Adipocyte (in vitro differentiated cells): ENCODE data around the gene GAB2.

Source experiments
- DNase-seq: peaks from one replicate; pipeline ENCODE4 v3.0.0-alpha.2; 2015; ENCODE audit warnings: low read depth
- H3K27me3 ChIP-seq: replicated peaks from 2 replicates; pipeline ENCODE4 v1.7.0; 2013; ENCODE audit warnings: mild to moderate bottlenecking, low read length, moderate library complexity; ENCODE audit not compliant: control insufficient read depth, insufficient read depth
- H3K36me3 ChIP-seq: 2 replicates; pipeline ENCODE4 v1.7.0; 2013; ENCODE audit warnings: low read length, mild to moderate bottlenecking, moderate library complexity; ENCODE audit not compliant: control insufficient read depth, insufficient read depth, severe bottlenecking
- H3K4me1 ChIP-seq: 2 replicates; pipeline ENCODE4 v1.7.0; 2013; ENCODE audit warnings: mild to moderate bottlenecking, low read length, moderate library complexity; ENCODE audit not compliant: control insufficient read depth, insufficient read depth
- H3K4me3 ChIP-seq: 2 replicates; pipeline ENCODE4 v1.7.0; 2013; ENCODE audit warnings: mild to moderate bottlenecking, low read length, moderate library complexity
- H3K9ac ChIP-seq: 2 replicates; pipeline ENCODE4 v1.7.0; 2013; ENCODE audit warnings: mild to moderate bottlenecking, low read length, moderate library complexity
- H3K9me3 ChIP-seq: 2 replicates; pipeline ENCODE4 v1.7.0; 2013; ENCODE audit warnings: mild to moderate bottlenecking, low read length, moderate library complexity; ENCODE audit not compliant: control insufficient read depth

The GAB2 gene

GRCh38 chr11:78216021-78216420, 201.6 kb downstream of the GAB2 start:
- H3K36me3 ChIP-seq = peaks cover 80% of the 10 kb centered on the region
- peaks cover 14% of the 10 kb centered on the region for H3K4me1 ChIP-seq
- no peak overlapping the region for H3K9ac ChIP-seq
- H3K4me3 ChIP-seq = no peak overlapping the region
- no peaks in the 10 kb centered on the region for H3K27me3 ChIP-seq
- no peaks in the 10 kb centered on the region for H3K9me3 ChIP-seq
- no peak for DNase-seq

GRCh38 chr11:78214331-78215194, 203.1 kb downstream of the GAB2 start:
- Histone ChIP-seq H3K27me3 (no peaks in the 10 kb centered on the region), H3K4me1 (peaks cover 14% of the 10 kb centered on the region), H3K36me3 (peaks cover 79% of the 10 kb centered on the region), H3K9me3 (no peaks in the 10 kb centered on the region), H3K9ac (no peak overlapping the region), H3K4me3 (no peak overlapping the region)
- DNase-seq = no peak

- Histone ChIP-seq H3K9ac (no peak overlapping the region), H3K4me3 (no peak overlapping the region), H3K27me3 (no peaks in the 10 kb centered on the region), H3K9me3 (no peaks in the 10 kb centered on the region), H3K36me3 (peaks cover 78% of the 10 kb centered on the region), H3K4me1 (peaks cover 17% of the 10 kb centered on the region)
- DNase-seq = no peak
Measured at GRCh38 chr11:78213526-78214330, 203.9 kb downstream of the GAB2 start.

- Histone ChIP-seq H3K9ac (no peak overlapping the region), H3K4me1 (peaks cover 26% of the 10 kb centered on the region), H3K27me3 (no peaks in the 10 kb centered on the region), H3K4me3 (no peak overlapping the region), H3K9me3 (no peaks in the 10 kb centered on the region), H3K36me3 (peaks cover 70% of the 10 kb centered on the region)
- peak; percentile 32 for DNase-seq
Measured at GRCh38 chr11:78212586-78213371, 204.8 kb downstream of the GAB2 start.

- no peak overlapping the region for H3K9ac ChIP-seq
- H3K4me3 ChIP-seq = no peak overlapping the region
- no peaks in the 10 kb centered on the region for H3K27me3 ChIP-seq
- peaks cover 35% of the 10 kb centered on the region for H3K4me1 ChIP-seq
- H3K9me3 ChIP-seq = no peaks in the 10 kb centered on the region
- peaks cover 67% of the 10 kb centered on the region for H3K36me3 ChIP-seq
- DNase-seq = no peak
Measured at GRCh38 chr11:78211565-78211964, 206.1 kb downstream of the GAB2 start.

GRCh38 chr11:78210000-78210608, 207.5 kb downstream of the GAB2 start:
- no peak overlapping the region for H3K9ac ChIP-seq
- H3K9me3 ChIP-seq = no peaks in the 10 kb centered on the region
- no peak for DNase-seq
- H3K4me3 ChIP-seq = no peak overlapping the region
- H3K36me3 ChIP-seq = peaks cover 64% of the 10 kb centered on the region
- peaks cover 35% of the 10 kb centered on the region for H3K4me1 ChIP-seq
- no peaks in the 10 kb centered on the region for H3K27me3 ChIP-seq

GRCh38 chr11:78209478-78209877, 208.1 kb downstream of the GAB2 start:
- Histone ChIP-seq H3K36me3 (peaks cover 63% of the 10 kb centered on the region), H3K27me3 (no peaks in the 10 kb centered on the region), H3K4me1 (peaks cover 35% of the 10 kb centered on the region), H3K4me3 (no peak overlapping the region), H3K9me3 (no peaks in the 10 kb centered on the region), H3K9ac (no peak overlapping the region)
- DNase-seq = no peak

- no peak for DNase-seq
- no peaks in the 10 kb centered on the region for H3K9me3 ChIP-seq
- no peak overlapping the region for H3K4me3 ChIP-seq
- no peak overlapping the region for H3K9ac ChIP-seq
- H3K27me3 ChIP-seq = no peaks in the 10 kb centered on the region
- H3K36me3 ChIP-seq = peaks cover 60% of the 10 kb centered on the region
- peaks cover 35% of the 10 kb centered on the region for H3K4me1 ChIP-seq
Measured at GRCh38 chr11:78208257-78209165, 209.1 kb downstream of the GAB2 start.

GRCh38 chr11:78207532-78208256, 209.9 kb downstream of the GAB2 start:
- H3K27me3 ChIP-seq = no peaks in the 10 kb centered on the region
- no peak for DNase-seq
- no peak overlapping the region for H3K4me3 ChIP-seq

More at GRCh38 chr11:78207532-78208256, 209.9 kb downstream of the GAB2 start:
- H3K36me3 ChIP-seq = peaks cover 65% of the 10 kb centered on the region
- peaks cover 30% of the 10 kb centered on the region for H3K4me1 ChIP-seq
- H3K9ac ChIP-seq = peak overlapping the region; percentile 51
- no peaks in the 10 kb centered on the region for H3K9me3 ChIP-seq
